Measurements from ENCODE around the gene KIF21A.

KIF21A gene

DNA sequence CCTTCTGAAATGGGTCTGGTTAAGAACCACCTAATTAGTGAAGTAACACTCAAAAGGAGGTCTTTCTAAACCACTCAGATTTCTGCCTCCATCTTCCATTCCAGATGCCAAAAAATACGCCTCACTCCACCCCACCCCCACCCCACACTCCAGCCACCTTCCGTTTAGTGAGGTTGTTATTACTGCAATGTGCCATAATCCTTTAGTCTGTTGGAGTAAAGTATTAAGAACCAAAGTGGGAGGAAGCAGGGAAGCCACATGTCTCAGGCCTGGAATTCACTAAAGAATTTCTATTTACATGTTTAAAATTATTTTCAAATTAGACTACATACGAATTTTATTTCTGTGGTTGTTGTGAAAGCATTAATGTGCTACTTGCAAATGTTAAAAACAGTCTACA lies 7.4 kb downstream of the KIF21A start:
- DNase-seq: no peak

DNA sequence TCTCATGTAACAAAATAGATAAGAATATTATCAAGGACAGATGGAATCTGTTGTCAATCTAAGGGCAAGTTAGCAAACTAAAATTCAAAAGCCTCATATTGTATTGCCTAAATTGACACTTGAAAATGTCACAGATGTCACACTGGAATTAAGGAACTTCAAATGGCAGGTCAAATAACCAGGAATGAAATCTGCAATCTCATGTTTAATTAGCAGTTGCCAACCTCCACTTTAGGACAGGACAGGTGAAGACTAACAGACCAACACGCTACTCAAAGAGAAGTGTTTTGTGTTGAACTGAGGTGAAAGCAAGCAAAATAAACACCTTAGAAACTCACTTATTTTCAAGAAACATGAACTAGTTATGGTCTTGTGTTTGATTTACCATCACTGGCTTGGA lies 11.1 kb downstream of the KIF21A start:
- DNase-seq: no peak

DNA sequence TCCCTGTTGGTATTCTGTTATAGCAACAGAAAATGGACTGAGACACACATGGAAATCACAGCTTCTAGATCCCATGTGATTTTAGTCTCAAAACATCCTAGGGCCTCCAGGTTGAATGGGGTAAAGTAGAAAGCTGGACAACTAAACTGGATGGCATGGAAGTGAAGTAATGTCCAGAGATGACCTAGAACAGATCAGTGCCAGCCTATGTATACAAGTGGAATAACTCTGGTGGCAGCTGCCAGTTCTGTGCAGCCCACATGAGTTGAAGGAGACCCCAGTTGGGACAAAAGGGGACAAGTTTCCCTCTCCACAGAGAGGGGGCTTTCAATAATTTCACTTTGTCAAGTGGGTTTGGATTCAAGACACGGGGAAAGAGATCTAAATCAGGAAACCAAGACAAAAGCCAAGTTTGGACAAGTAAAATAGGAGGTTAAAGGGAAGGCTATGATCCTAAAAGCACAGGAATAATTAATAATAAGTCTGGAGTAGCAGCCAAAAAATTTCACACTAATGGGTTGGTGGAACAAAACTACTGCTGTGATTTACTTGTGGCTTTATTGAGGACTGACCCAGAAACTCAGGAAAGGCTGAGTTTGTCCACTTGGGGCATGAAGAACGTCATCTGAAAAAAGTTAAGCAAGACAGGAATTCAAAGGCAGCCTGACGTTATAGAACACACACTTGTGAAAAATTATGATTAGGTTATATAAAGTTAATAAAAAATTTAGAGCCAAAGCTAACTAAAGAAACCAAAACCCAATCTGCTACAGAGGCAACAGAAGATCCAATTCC lies 11.7 kb downstream of the KIF21A start:
- no peak for DNase-seq

DNA sequence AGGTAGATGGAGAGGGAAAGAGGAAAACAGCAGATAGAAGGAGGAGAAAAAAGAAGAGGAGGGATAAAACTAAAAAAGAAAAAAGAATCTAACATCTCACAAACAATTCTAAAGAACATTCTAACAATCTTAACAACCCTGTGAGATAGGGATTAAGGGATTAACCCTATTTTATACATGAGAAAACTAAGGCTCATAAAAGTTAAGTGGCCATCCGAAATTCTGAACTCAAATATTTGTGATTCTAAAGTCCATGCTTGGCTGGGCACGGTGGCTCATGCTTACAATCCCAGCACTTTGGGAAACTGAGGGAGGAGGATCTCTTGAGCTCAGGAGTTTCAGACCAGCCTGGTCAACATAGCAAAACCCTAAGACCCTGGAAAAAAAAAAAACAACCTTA lies 13.1 kb downstream of the KIF21A start:
- no peak for DNase-seq

DNA sequence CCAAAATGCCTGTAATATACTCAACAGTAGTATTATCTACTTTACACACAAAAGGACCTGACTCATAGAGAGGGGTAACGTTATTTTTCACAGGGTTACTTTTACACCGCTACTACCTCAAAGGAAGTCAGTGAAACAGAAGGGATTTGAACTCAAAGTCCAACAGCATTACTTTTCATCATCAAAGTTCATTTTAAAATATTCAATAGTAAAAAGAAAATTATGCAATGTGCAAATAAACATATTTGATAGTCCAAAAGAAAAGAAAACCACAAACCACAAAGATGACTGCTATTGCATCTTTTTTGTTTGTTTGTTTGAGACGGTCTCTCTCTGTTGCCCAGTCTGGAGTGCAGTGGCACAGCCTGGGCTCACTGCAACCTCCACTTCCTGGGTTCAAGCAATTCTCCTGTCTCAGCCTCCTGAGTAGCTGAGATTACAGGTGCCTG lies 15.5 kb downstream of the KIF21A start:
- no peak for DNase-seq

DNA sequence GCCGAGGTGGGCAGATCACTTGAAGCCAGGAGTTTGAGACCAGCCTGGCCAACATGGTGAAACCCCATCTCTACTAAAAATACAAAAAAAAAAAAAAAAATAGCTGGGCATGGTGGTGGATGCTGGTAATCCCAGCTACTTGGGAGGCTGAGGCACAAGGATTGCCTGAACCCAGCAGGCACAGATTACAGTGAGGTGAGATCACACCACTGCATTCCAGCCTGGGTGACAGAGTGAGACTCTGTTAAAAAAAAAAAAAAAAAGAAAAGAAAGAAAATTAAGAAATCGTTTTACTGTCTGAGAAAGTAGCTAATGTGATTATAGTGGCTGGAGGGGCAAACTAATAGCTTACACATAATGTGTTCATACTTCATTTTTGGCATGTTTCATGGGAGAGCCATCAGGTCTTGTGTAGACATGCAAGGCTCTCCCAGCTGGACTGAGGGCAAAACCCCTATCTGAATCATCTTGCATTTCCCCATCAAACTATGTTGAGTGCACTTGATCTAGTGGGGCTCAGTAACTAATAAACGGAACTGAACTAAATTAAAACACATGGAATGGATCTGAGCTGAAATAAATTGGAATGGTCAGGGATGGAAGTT lies 16.2 kb downstream of the KIF21A start:
- no peak for DNase-seq

DNA sequence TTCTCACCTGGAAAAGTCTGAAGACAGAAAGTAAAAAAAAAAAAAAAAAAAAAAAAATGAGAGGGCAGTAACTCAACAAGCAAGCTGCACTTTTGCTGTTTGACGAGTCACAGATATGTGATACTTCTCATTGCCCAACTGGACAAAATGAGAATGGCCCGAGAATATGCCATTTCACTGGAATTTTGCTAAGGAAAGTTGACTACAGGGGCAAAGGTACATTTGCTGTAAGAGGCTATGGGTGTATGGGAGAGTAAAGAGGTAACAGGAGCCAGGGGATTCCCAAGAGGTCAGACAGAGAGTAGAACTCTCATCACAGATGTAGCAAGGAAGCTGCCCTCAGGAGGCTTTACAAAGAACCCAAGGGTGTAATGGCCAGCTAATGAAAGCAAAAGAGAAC lies 22.9 kb downstream of the KIF21A start:
- DNase-seq: no peak

DNA sequence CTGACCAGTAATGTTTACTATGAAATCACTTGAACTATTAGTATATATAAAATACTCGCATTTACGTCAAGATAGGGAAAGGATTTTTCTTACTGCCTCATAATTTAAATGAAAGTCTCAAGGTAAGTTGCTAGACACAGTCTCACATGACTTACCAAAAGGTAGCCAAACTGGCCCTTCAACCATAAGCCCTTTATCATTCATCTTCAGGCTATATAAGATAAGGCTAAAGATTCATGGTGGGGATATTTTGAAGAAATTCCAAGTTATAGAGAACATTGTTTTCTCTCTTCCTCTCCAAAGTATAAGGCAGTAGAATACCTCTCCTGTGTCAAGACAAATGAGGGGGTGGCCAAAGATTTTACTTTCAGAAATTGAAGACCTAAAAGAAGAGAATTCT lies 23.4 kb downstream of the KIF21A start:
- no peak for DNase-seq

DNA sequence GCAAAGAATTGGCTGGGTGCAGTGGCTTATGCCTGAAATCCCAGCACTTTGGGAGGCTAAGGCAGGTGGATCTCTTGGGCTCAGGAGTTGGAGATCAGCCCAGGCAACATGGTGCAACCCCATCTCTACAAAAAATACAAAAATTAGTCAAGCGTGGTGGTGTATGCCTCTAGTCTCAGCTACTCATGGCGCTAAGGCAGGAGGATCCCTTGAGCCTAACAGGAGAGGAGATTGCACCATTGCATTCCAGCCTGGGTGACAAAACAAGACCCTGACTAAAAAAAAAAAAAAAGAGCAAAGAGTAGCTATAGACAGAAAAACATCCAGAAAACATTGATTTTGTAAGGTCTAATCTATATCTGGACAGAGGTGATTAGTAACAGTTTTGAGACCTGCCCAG lies 25.0 kb downstream of the KIF21A start:
- DNase-seq: no peak

DNA sequence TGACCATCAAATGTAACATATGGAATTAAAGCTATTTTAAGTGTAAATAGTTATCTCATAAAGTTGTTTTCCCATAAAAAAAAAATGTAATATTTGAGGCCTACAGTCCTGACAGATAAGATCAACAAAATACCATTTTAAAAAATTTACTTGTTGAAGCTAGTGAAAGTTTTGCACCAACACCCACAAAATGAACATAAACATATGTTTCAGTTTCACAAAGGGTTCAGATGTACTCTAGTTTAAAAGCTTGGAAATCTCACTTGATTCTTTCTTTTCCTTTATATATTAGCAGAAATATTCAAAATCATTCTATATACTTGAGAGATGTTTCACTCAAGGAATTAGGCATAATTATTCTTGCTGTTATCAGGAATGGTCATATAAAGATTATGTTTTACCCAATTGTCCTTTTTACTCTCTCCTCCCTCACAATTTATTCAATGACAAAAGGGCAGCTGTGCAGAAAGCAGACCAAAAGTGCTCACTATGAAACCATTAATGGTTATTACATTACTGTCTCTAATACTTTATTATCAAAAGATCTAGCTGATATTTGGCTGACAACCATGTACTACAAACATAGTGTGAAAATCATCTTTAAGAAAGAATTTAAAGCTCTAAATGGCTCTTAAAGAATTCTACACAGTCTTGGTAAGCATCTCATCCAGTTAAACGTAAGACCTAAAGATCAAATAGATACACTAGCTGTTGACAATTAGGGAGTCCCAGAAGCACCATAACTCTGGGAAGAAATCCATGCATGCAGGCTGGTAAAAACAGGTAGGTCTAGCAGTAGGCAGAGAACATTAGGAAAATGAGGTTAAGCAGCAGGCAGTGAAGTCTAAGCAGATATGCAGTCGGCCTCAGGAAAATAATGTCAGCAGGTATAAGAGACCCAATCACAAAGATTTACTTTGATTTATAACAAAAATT lies 28.8 kb downstream of the KIF21A start:
- no peak for DNase-seq

DNA sequence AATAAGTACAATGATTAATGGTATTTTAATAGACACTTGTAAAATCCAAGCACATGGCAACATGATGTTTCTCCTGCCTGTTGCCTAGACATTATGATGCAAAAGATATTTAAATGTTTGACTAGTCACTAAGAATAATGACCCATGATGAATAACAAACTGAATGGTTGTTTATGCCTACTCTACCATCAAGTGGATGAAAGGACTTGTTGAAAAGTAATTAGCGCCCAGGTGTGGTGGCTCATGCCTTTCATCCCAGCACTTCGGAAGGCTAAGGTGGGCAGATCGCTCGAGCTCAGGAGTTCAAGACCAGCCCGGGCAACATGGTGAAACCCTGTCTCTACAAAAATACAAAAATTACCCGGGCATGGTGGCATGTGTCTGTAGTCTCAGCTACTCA lies 30.7 kb downstream of the KIF21A start:
- DNase-seq: no peak

DNA sequence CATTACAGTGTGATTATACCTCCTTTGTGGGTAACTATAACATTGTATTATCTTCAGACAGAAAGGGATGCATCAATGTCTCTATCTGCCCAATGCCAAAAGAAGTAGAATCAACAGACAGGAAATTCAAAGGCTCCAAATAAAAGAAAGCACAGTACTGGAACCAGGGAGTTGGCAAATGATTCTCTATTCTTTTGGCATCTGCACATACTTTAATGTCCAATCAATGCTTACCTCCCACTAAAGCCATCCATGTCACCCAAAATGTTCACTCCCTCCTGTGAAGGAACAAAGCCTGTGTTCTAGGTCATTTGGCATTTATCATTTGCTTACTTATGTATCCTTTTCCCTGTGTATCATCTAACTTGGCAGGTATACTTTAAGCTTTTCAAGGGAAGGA lies 36.7 kb downstream of the KIF21A start:
- DNase-seq: no peak

DNA sequence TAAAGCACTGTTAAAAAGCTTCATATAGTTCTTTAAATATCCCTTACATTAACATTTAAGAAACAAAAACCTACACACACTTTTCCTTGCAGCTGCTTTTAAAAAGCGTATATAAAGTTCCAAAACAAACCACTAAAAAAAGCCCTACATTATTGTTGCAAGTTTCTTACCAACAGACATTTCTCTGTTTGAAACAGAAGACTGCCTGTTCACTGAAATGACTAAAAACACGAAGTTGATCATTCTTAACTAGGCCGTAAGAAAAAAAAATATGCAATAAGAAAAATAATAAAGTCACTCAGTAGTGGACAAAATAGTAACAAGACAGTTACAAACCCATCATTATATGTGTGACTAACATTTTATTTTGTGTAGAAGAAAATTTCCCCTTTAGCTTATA lies 37.3 kb downstream of the KIF21A start:
- no peak for DNase-seq

DNA sequence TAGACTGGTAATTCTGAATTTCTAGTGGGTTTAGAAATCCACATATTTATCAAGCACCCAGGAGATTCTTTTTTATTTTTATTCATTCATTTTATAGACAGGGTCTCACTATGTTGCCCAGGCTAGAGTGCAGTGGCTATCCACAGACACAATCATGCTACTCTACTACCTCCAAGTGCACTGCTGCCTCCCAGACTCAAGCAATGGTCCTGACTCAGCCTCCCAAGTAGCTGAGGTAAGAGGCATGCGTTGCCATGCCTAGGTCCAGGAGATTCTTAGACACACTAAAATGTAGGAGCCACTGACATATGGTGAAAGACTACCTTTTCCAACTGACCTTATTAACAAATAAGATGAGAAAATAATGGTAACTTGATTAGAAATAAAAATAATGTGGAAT lies 38.9 kb downstream of the KIF21A start:
- DNase-seq: no peak

DNA sequence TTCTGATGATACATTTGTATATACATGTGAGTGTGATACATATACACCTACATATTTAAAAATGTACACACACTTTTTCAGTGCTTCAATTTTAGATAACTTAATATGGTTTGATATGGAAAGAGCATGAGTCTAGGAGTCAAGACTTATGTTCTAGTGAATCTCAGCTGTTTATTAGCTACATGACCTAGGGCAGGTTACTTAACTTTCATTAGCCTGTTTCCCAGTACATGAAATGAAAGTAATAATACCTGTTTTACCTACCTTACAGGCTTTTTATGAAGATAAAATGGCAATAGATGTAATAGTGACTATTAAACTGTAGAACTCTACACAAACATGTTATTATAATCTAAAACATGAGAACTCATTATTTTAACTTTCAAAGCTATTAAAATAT lies 39.5 kb downstream of the KIF21A start:
- DNase-seq: no peak

DNA sequence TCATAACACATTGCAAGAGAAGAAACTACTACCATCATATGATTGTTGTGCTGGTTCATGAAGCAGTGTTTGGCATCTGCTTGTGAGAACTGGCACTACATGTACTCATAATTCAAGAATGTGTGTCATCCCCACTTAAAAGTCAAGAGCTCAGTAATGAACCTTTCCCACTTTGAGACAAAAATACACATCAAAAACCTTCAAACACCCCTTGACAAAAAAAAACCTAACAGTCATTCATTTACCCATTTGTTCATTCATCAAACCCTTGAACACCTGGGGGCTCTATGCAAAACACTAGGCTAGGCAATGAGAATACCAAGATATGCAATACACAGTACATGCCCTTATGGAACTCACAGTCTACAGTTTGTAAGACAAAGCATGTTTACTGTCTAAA lies 40.0 kb downstream of the KIF21A start:
- DNase-seq: no peak

DNA sequence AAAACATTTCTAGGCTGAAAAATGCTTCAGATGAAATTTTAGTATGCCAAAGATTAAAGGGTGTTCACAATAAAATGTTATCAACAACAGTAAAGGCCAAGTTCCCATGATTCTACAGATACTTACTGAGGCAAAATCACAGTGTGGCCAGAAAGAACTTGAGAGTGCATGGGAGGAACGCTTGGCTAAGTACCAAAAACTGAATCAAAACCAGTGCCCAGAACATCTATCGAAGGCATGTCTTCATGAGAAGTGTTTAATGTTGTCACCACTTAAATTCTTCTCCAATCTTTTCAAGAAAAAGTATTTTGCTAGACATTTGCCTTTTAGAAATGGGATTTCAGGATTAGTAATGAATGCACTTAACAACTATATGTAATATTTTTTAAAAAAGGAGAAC lies 41.5 kb downstream of the KIF21A start:
- no peak for DNase-seq

DNA sequence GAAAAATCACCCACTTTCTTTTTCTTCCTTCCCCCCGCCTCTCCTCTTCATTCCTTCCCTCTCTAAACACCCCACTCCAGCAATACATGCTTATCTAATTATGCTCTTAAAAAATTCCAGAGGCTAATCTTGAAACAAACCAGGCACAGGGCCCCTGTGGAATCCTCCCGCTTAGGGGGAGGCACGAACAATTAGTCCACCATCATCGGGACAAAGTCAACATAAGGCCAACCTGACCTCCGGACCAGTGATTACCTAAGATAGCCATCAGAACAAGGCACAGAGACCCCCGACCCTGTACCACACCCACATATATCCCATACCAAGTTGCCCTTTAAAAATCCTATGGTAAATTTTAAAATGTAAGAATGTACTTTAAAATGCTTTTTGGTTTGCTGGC lies 47.1 kb downstream of the KIF21A start:
- no peak for DNase-seq

DNA sequence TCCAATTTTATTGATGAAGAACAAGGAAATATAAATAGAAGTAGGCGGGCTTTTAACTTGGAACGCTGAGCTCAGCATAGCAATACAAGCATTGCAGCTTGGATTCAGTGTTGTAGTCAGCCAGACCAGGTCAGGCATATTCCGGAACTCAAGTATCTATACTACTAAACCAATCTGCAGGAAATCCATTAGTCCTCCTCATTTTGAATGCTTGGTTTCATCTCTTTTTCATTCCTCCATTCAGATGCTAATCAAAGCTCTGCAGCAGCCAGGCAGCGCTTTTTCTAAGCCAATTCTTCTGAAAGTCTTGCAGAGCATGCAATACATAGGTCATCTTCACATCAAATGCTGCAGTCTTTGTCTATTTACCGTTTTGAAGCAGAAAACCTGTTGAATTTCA lies 49.0 kb downstream of the KIF21A start:
- no peak for DNase-seq

DNA sequence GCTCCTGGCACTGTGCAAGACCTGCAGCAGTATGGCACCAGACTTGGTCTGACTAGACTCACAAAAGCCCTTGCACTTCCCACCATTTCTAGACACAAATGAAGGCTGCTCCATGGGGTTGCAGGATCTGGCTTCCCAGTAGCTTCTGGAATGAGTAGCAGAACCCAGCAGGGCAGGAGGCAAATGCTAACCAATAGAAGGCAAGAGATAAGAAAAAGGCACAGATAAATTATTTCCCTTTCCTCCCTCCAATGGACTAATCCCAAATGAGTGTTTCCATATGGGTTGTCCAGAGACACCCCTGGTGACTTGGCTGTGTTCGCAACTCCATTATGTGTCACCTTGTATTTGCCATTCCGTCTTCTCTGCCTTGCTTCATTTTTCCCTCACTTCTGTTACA lies 49.7 kb downstream of the KIF21A start:
- DNase-seq: no peak

DNA sequence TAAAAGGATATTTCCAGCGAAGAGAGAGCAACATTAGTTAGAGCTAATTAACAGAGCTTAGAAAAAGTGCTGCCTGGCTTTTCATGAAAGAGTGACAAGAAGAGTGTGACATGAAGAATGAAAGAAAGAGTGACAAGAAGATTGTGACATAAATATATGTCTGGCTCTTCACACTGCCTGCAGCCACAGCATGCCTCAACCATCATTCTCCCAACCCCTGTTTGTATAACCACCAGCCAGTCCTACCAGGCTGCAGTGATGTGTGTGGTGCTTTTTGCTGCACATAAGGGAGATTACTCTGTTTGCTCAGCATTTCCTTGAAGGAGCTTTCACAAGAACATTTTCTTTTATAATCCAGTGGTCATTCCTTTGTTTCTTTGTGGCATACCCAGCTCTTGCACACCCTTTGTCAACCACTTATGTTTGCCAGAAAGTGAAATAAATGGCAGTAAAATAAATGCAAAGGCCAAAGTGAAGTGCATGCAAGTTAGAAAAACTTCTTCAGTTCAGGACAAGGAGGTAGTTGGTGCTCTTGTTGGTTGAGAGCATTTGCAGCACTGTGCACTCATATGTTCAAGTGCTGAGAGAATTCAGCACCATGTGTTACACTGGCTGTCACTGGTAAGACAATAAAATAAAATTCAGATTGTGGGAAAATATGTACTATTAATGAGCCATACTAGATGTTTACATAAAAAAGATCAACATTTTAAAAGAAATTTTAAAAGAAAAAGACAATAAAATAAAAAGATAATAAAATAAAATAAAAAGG lies 50.6 kb downstream of the KIF21A start:
- no peak for DNase-seq

DNA sequence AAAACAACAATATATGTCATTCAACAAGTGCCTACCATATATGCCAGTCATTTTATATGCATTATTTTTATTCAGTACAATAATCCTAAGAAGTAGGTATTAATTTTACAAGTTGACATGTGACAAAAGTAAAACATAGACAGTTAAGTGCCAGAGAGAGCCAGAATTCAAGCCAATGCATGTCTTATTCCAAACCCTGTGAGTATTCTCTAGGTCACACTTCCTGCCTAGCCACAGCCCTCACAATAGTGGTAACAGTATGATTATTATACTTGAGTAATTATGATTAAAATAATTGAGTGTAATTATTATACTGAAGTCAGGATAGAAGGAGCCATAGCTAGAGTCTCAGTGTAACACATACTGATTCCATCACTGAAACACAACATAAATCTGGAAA lies 52.2 kb downstream of the KIF21A start:
- DNase-seq: no peak
